SH-SY5Y (cell line): ENCODE measurements around the gene CYP2R1.

ENCODE experiments used
- GATA2 ChIP-seq: IDR thresholded peaks from 2 replicates; pipeline ENCODE4 v1.6.1; 2011; ENCODE audit warnings: mild to moderate bottlenecking, low read depth, low read length
- GATA3 ChIP-seq: IDR thresholded peaks from 2 replicates; pipeline ENCODE4 v1.6.1; 2011; ENCODE audit warnings: low read depth, mild to moderate bottlenecking, low read length, moderate library complexity

CYP2R1 gene

GRCh38 chr11:14892036-14892556 lies at the start of gene CYP2R1:
Gene CYP2R1 (minus strand): TSS chr11:14892231. CDS start chr11:14892205, 26 bp downstream.
- TF ChIP-seq GATA3 (no peak), GATA2 (no peak; the same call in 1 of the 2 replicates)

GRCh38 chr11:14938936-14939335 lies 46.9 kb upstream of the CYP2R1 start:
- TF ChIP-seq GATA2, result no peak
- no peak for TF ChIP-seq GATA3

GRCh38 chr11:14934641-14935351 lies 42.8 kb upstream of the CYP2R1 start:
- TF ChIP-seq GATA3, result no peak
- TF ChIP-seq GATA2, result no peak

GRCh38 chr11:14932447-14932846 lies 40.4 kb upstream of the CYP2R1 start:
- no peak for TF ChIP-seq GATA3
- no peak for TF ChIP-seq GATA2

- TF ChIP-seq GATA3, result no peak
- no peak for TF ChIP-seq GATA2
Measured at GRCh38 chr11:14930369-14930768, 38.3 kb upstream of the CYP2R1 start.

- TF ChIP-seq GATA3 (no peak), GATA2 (no peak)
Measured at GRCh38 chr11:14927146-14927545, 35.1 kb upstream of the CYP2R1 start.

DNA sequence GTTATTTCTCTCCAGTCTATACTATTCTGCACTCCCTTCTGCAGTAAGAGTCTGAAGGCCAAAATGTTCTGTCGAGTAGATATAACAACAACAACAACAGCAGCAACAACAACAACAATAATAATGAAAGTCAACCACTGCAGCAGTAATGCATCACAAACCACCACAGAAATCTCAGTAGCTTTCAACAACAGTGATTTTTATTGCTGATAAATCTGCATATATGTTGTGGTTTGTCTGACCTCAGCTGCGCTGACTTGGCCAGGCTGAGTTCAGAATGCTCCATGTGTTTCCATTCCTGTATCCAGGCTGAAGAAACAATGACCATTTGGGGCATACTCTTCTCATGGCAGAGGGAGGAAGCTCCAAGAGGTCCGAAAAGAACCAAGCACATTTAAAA lies 32.3 kb upstream of the CYP2R1 start:
- TF ChIP-seq GATA3 (no peak), GATA2 (no peak)

DNA sequence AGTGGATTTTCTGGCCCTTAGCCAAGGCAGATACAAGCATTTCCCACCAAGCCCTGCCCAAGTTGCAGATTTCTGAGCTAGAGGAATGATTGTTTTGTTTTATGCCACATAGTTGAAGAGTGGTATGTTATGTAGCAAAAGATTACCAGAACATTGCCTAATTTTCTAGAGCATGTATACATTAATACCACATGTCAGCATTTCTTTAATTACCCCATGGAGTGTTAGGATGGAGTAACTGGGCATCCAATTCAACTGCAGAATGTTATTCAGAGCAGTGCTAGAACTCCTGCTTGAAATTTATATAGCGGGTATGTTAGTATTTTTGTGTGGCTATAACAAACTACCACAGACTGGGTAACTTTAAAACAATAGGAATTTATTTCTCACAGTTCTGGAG lies 24.4 kb upstream of the CYP2R1 start:
- TF ChIP-seq GATA2 (no peak), GATA3 (no peak)

DNA sequence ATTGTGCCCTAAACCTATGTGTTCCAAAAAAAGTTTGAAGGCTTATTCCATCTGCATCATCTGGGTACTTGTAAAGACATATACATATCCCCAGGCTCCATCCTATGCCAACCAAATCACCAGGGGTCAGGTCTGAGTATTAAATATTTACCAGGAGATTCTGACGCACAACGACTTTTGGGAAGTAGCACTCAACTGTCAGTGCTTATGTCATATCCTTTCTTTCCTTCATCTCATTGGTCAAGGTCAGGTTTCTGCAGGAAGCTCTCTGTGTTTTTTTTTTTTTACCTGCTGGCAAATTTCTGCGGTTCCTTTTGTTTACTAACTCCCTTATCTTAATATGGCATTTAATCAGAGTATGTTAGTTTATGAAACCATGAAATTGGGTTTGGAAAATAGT lies 22.5 kb upstream of the CYP2R1 start:
- TF ChIP-seq GATA3 (no peak), GATA2 (no peak)

GRCh38 chr11:14908214-14908880 lies 16.3 kb upstream of the CYP2R1 start:
- TF ChIP-seq GATA3 (no peak), GATA2 (no peak)

DNA sequence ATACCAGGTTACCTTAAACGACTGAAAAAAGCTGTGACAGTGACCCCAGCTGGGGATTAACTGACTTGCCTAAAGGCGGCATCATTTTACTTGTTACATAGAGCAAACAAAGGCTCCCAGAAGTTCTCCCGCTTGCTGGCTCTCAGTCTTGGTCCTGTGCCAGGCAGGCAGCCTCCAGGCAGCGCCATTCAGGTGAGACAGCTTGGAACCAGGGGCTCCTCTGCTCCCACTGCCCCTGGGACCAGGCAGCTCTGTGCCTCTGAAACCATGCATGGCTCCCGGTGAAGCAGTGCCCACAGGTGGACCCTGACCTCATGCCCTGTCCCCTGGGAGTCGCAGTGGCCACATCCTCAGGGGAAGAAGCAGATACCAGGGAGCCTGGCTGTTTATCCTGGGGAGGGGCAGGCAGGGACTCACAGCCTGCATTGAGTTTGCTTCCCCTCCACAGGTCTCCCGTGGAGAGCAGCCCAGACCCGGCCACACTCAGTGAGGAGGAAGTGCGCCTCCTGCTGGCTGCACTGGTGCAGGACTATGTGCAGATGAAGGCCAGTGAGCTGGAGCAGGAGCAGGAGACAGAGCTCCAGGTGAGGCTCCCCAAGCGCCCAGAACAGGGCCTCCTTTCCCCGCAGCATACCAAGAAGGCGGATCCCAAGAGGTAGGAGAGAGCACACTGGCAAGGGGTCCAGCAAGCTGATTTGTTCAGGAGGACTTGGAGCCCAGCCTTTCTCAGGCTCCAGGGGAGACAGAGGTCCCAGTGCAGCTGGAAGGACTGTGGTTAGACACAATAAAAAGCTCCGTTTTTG lies 15.6 kb upstream of the CYP2R1 start:
- TF ChIP-seq GATA2 (no peak), GATA3 (no peak)

- no peak for TF ChIP-seq GATA3
- TF ChIP-seq GATA2, result no peak
Measured at GRCh38 chr11:14906993-14907392, 15.0 kb upstream of the CYP2R1 start.

- TF ChIP-seq GATA2, result no peak
- no peak for TF ChIP-seq GATA3
Measured at GRCh38 chr11:14906578-14906977, 14.5 kb upstream of the CYP2R1 start.
